Fibroblast of lung (primary cell): ENCODE results near the gene REC114. TPM values are rescaled to one million over a fixed set of nuclear protein-coding genes. Genes with fewer than 3 reads are reported as not detected.

Experiments
- DNase-seq, 2 donors: peaks; one replicate each; pipeline versions ENCODE4 v3.0.0 to v3.0.0-alpha.2; 2010; ENCODE audit warnings: low read depth in 2 of 2
- H2AFZ ChIP-seq: 2 replicates; pipeline ENCODE4 v1.5.1; 2012; ENCODE audit warnings: low read length, control low read depth, inconsistent platforms
- H3K27ac ChIP-seq: 2 replicates; pipeline ENCODE4 v1.5.1; 2011; ENCODE audit warnings: low read length, control low read depth; ENCODE audit not compliant: insufficient read depth
- H3K27me3 ChIP-seq: 2 replicates; pipeline ENCODE4 v1.5.1; 2011; ENCODE audit warnings: mild to moderate bottlenecking, low read length; ENCODE audit not compliant: control insufficient read depth, insufficient read depth
- H3K36me3 ChIP-seq: 2 replicates; pipeline ENCODE4 v1.5.1; 2011; ENCODE audit warnings: low read length; ENCODE audit not compliant: control insufficient read depth, insufficient read depth
- H3K4me1 ChIP-seq: 2 replicates; pipeline ENCODE4 v1.5.1; 2011; ENCODE audit warnings: low read length; ENCODE audit not compliant: control insufficient read depth, insufficient read depth; ENCODE audit errors: extremely low read depth
- H3K4me2 ChIP-seq: 2 replicates; pipeline ENCODE4 v1.5.1; 2011; ENCODE audit warnings: low read length, control low read depth; ENCODE audit not compliant: insufficient read depth; ENCODE audit errors: extremely low read depth
- H3K4me3 ChIP-seq, 4 experiments: fragments of 200-600 bp in 1 of 4; sonication (generic) in 1 of 4; replicated peaks in 1 of 4; 2 replicates each; pipeline ENCODE4 v1.5.1; 2011 to 2016; ENCODE audit warnings: low read length in 4 of 4, low read depth in 3 of 4, mild to moderate bottlenecking in 3 of 4, control low read depth in 2 of 4, inconsistent platforms in 1 of 4, mixed read lengths in 1 of 4; ENCODE audit not compliant: insufficient read depth in 1 of 4; ENCODE audit errors: control extremely low read depth in 1 of 4
- H3K79me2 ChIP-seq: 2 replicates; pipeline ENCODE4 v1.5.1; 2012; ENCODE audit warnings: mild to moderate bottlenecking, low read length, inconsistent platforms; ENCODE audit not compliant: control insufficient read depth, insufficient read depth
- H3K9ac ChIP-seq: 2 replicates; pipeline ENCODE4 v1.5.1; 2011; ENCODE audit warnings: mild to moderate bottlenecking, low read length, control low read depth; ENCODE audit not compliant: insufficient read depth
- H3K9me3 ChIP-seq: 2 replicates; pipeline ENCODE4 v1.5.1; 2012; ENCODE audit warnings: low read depth, low read length; ENCODE audit not compliant: control insufficient read depth, insufficient read depth
- H4K20me1 ChIP-seq: 2 replicates; pipeline ENCODE4 v1.5.1; 2011; ENCODE audit warnings: low read length; ENCODE audit not compliant: control insufficient read depth, insufficient read depth; ENCODE audit errors: extremely low read depth
- CTCF ChIP-seq, 2 donors: IDR thresholded peaks in 1 of 2; conservative IDR thresholded peaks in 1 of 2; 1 replicate in 1 of 2; 2 replicates in 1 of 2; pipeline ENCODE4 v1.5.1; 2011 to 2012; ENCODE audit warnings: low read length in 2 of 2, control low read depth in 1 of 2, inconsistent platforms in 1 of 2, low read depth in 1 of 2, mild to moderate bottlenecking in 1 of 2
- EZH2 ChIP-seq: IDR thresholded peaks from 2 replicates; pipeline ENCODE4 v1.5.1; 2012; ENCODE audit warnings: low read length, control low read depth, mild to moderate bottlenecking; ENCODE audit errors: missing control alignments
- polyA plus RNA-seq, 2 donors: library from polyadenylated mRNA; depleted of rRNA in 1 of 2; stranded (reverse) in 1 of 2; unstranded in 1 of 2; fragments of >200 nt; gene quantifications; 2 replicates each; pipeline ENCODE4 v1.2.1, GENCODE V29; 2011 to 2012; ENCODE audit warnings: missing spikeins in 1 of 2
- total RNA-seq: library from RNA; depleted of rRNA; stranded (reverse); fragments of >200 nt; gene quantifications from 2 replicates; pipeline ENCODE4 v1.2.1, GENCODE V29; 2014

Gene REC114
- total and polyA plus RNA-seq, 2 donors (not counting 1 experiment from before 2014, with no cell fraction given), result not detected

DNA sequence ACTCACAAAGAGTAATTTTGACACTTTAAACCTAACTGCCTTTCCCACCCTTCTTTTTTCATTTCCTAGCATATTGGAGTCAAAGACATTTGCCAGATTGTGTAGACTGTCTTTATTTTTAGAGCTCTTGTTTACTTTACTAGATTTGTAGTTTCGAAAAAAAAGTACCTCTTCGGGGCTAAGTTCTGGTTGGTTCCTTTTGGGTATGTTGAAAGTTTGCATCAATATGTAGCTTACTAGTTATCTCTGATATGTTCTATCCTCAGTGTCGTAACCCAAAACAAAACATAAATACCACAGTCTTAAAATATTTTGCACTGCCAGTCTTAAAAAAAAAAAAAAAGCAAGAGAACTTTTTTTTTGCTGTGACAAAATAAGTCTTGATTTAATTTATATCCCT lies 52.2 kb downstream of the REC114 start:
- Histone ChIP-seq H3K4me3 (no peak overlapping the region), H3K9ac (no peak overlapping the region), H3K4me1 (no peaks in the 10 kb centered on the region), H2AFZ (no peak overlapping the region), H3K36me3 (no peaks in the 10 kb centered on the region), H3K27me3 (no peaks in the 10 kb centered on the region), H3K27ac (no peak overlapping the region), H4K20me1 (no peaks in the 10 kb centered on the region), H3K9me3 (no peaks in the 10 kb centered on the region), H3K79me2 (no peaks in the 10 kb centered on the region), H3K4me2 (no peak overlapping the region)
- peak in 1 of 2 donors; percentile 15 for DNase-seq
- TF ChIP-seq EZH2 (no peak), CTCF (conservative IDR thresholded peaks at IDR 0.05 in 1 of 2, IDR thresholded peaks at IDR 0.05 in 1 of 2; ENCODE audit: low read depth in 1 of 2, low read length in 2 of 2) (no peak)

DNA sequence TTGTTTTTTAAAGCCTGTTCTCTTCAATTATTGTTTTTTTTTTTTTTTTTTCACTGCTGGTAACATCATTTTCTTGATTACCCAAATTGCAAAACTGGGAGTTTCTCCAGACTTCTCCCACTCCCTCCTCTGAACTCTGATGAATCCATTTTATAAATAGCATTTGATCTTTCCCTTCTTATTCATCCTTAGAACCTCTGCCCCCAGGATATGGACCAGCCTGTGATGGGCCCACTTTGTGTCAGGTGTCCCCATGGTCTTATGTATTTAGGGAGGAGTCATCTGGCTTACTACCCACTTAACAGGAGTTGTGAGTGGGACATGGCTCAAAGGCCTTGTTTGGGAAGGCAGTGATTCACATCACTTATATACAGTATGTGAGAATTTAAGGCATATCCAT lies 57.7 kb downstream of the REC114 start:
- TF ChIP-seq CTCF (conservative IDR thresholded peaks at IDR 0.05 in 1 of 2, IDR thresholded peaks at IDR 0.05 in 1 of 2; ENCODE audit: low read depth in 1 of 2, low read length in 2 of 2) (no peak), EZH2 (no peak)
- Histone ChIP-seq H3K4me1 (no peaks in the 10 kb centered on the region), H3K27ac (no peak overlapping the region), H4K20me1 (no peaks in the 10 kb centered on the region), H3K4me3 (no peak overlapping the region), H2AFZ (no peak overlapping the region), H3K27me3 (no peaks in the 10 kb centered on the region), H3K9me3 (no peaks in the 10 kb centered on the region), H3K9ac (no peak overlapping the region), H3K36me3 (no peaks in the 10 kb centered on the region), H3K79me2 (no peaks in the 10 kb centered on the region), H3K4me2 (no peak overlapping the region)
- no peak for DNase-seq

DNA sequence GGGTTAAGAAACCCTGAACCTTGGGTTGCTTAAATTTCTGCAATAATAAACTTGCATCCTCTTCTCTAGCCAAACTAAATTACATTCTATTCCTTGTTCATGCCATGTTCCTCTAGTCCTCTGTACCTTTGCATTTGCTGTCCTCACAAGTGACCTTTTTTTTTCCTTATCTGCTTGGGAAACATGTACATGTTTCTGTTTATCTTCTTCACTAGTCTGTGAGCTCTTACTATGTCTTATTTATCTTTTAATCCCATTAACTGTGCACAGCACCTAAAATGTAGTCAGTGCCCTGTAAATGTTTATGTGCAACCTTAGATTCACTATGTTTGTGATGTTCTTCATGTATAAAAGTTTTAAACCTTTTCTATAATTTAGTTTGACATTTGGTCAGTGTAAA lies 61.9 kb downstream of the REC114 start:
- no peaks in the 10 kb centered on the region for H4K20me1 ChIP-seq

More for the DNA sequence above, 61.9 kb downstream of the REC114 start:
- H3K79me2 ChIP-seq, result no peaks in the 10 kb centered on the region
- H2AFZ ChIP-seq, result no peak overlapping the region
- DNase-seq, result no peak
- H3K9ac ChIP-seq, result no peak overlapping the region
- no peaks in the 10 kb centered on the region for H3K9me3 ChIP-seq
- no peak overlapping the region for H3K27ac ChIP-seq
- H3K4me3 ChIP-seq, result no peak overlapping the region
- no peaks in the 10 kb centered on the region for H3K27me3 ChIP-seq
- H3K4me2 ChIP-seq, result no peak overlapping the region
- TF ChIP-seq CTCF (conservative IDR thresholded peaks at IDR 0.05 in 1 of 2, IDR thresholded peaks at IDR 0.05 in 1 of 2; ENCODE audit: low read depth in 1 of 2, low read length in 2 of 2), result no peak
- no peak for TF ChIP-seq EZH2
- H3K36me3 ChIP-seq, result no peaks in the 10 kb centered on the region
- H3K4me1 ChIP-seq, result no peaks in the 10 kb centered on the region
